ENCODE measurements around the gene IMPA2. TPM values are rescaled to one million over a fixed set of nuclear protein-coding genes. Genes with fewer than 3 reads are reported as not detected.

The IMPA2 gene
- total and polyA plus RNA-seq, 2 donors: 9.1 to 19.5 TPM

GRCh38 chr18:12008181-12008767 is 27.0 kb downstream of the IMPA2 start:
- Histone ChIP-seq H3K9me3 (ENCODE audit: control insufficient read depth in 2 of 2, insufficient read depth in 1 of 2, low read length in 1 of 2) (no peaks in the 10 kb centered on the region), H3K36me3 (ENCODE audit: control insufficient read depth in 2 of 2, insufficient read depth in 2 of 2, low read length in 1 of 2) (no peaks in the 10 kb centered on the region), H3K27me3 (ENCODE audit: control insufficient read depth in 2 of 2, insufficient read depth in 1 of 2, low read length in 1 of 2) (no peaks in the 10 kb centered on the region), H3K4me3 (ENCODE audit: low read length in 2 of 2) (no peak overlapping the region), H3K4me1 (ENCODE audit: control insufficient read depth in 2 of 2, insufficient read depth in 2 of 2, low read length in 2 of 2) (no peaks in the 10 kb centered on the region), H3K27ac (ENCODE audit: low read depth in 1 of 2, low read length in 1 of 2) (no peak overlapping the region)
- 95% methylated on average over 13 of the region's 13 CpGs for WGBS
- no peak for DNase-seq (ENCODE audit: low read depth in 6 of 9, low spot score in 9 of 9)

DNA sequence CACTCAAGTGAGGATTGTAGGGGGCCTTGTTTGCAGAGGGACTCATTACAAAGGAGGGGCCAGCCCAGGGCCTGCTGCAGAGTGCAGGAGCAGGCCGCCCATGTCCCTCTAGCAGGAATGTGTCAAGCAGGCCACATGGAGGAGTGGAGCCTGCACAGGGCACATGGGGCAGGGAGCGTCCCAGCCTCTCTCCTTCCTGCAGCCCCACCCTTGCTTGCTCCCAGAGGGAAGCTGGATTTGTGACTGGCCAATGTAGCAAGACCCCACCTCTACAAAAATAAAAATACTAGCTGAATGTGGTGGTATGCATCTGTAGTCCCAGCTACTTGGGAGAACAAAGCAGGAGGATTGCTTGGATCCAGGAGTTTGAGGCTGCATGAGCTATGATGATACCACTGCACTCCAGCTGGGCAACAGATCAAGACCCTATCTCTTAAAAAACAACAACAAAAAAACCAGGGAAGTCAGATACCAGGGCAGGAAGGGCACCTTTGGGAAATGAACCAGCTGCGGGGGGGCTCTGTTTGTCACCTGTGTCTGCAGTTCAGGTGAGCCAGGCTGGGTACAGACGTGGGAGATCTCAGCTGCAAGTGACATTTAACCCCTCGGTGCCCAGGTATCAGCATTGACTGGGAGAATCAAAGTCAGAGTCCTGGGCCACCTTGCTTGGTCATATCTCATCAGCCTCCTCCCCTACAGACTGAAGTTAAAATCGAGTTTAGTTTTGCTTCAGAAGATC is 27.7 kb downstream of the IMPA2 start:
- WGBS: 92% methylated on average over 6 of the region's 6 CpGs
- Histone ChIP-seq H3K4me3 (ENCODE audit: low read length in 2 of 2) (no peak overlapping the region), H3K4me1 (ENCODE audit: control insufficient read depth in 2 of 2, insufficient read depth in 2 of 2, low read length in 2 of 2) (no peaks in the 10 kb centered on the region), H3K36me3 (ENCODE audit: control insufficient read depth in 2 of 2, insufficient read depth in 2 of 2, low read length in 1 of 2) (no peaks in the 10 kb centered on the region), H3K27ac (ENCODE audit: low read depth in 1 of 2, low read length in 1 of 2) (no peak overlapping the region), H3K9me3 (ENCODE audit: control insufficient read depth in 2 of 2, insufficient read depth in 1 of 2, low read length in 1 of 2) (no peaks in the 10 kb centered on the region), H3K27me3 (ENCODE audit: control insufficient read depth in 2 of 2, insufficient read depth in 1 of 2, low read length in 1 of 2) (no peaks in the 10 kb centered on the region)
- DNase-seq (ENCODE audit: low read depth in 6 of 9, low spot score in 9 of 9): no peak

GRCh38 chr18:12009581-12010140 is 28.4 kb downstream of the IMPA2 start:
- peaks cover 0 to 5% of the 10 kb centered on the region in 2 donors for H3K36me3 ChIP-seq (ENCODE audit: control insufficient read depth in 2 of 2, insufficient read depth in 2 of 2, low read length in 1 of 2)
- H3K4me1 ChIP-seq (ENCODE audit: control insufficient read depth in 2 of 2, insufficient read depth in 2 of 2, low read length in 2 of 2): no peaks in the 10 kb centered on the region
- H3K27ac ChIP-seq (ENCODE audit: low read depth in 1 of 2, low read length in 1 of 2): no peak overlapping the region
- no peaks in the 10 kb centered on the region for H3K9me3 ChIP-seq (ENCODE audit: control insufficient read depth in 2 of 2, insufficient read depth in 1 of 2, low read length in 1 of 2)
- 97% methylated on average over 12 of the region's 12 CpGs for WGBS
- no peak overlapping the region for H3K4me3 ChIP-seq (ENCODE audit: low read length in 2 of 2)
- no peaks in the 10 kb centered on the region for H3K27me3 ChIP-seq (ENCODE audit: control insufficient read depth in 2 of 2, insufficient read depth in 1 of 2, low read length in 1 of 2)
- no peak for DNase-seq (ENCODE audit: low read depth in 6 of 9, low spot score in 9 of 9)

- 93% methylated on average over 14 of the region's 14 CpGs for WGBS
- peaks cover 0 to 5% of the 10 kb centered on the region in 2 donors for H3K36me3 ChIP-seq (ENCODE audit: control insufficient read depth in 2 of 2, insufficient read depth in 2 of 2, low read length in 1 of 2)
Observed at GRCh38 chr18:12010187-12010802, 29.0 kb downstream of the IMPA2 start.

DNA sequence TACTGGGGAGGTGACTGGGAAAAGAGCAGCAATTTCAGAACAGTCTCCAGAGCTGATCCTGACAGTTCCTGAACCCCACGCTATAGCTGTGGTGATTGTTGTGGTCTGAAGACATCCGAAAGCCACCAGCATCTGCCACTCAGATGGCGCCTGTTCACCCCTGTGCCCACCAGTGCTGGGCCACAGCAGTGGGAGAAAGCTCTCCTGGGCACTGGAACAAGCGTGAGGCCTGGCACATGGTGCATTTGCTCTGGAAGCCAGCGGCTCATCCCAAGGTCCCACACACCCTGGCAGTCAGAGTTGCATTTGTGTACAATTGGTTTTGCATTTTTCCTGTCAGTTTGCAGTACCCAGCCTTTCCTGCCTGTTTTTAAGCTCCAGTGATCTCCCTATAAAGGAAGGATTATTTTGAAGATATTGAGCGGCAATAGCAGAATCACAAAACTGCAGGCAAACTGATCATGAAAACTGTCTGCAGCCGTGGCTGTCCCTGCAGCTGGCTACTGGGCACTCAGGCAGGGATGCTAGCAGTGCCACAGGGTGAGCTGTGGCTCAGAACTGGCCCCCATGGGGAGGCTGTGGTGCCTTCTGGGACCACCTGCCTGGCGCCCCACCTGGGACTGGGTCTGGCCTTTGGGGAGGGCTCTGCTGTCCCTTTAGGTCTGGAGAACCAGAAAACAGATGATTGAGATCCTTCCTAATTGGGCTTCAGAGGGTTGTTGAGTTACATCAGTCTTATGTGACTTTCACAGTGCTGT is 30.1 kb downstream of the IMPA2 start:
- no peaks in the 10 kb centered on the region for H3K9me3 ChIP-seq (ENCODE audit: control insufficient read depth in 2 of 2, insufficient read depth in 1 of 2, low read length in 1 of 2)
- no peak for DNase-seq (ENCODE audit: low read depth in 6 of 9, low spot score in 9 of 9)
- H3K4me3 ChIP-seq (ENCODE audit: low read length in 2 of 2): no peak overlapping the region
- WGBS: 98% methylated on average over 8 of the region's 8 CpGs
- no peaks in the 10 kb centered on the region for H3K27me3 ChIP-seq (ENCODE audit: control insufficient read depth in 2 of 2, insufficient read depth in 1 of 2, low read length in 1 of 2)
- H3K27ac ChIP-seq (ENCODE audit: low read depth in 1 of 2, low read length in 1 of 2): no peak overlapping the region
- no peaks in the 10 kb centered on the region for H3K4me1 ChIP-seq (ENCODE audit: control insufficient read depth in 2 of 2, insufficient read depth in 2 of 2, low read length in 2 of 2)
- H3K36me3 ChIP-seq (ENCODE audit: control insufficient read depth in 2 of 2, insufficient read depth in 2 of 2, low read length in 1 of 2): peaks cover 0 to 5% of the 10 kb centered on the region in 2 donors

More at GRCh38 chr18:12010187-12010802, 29.0 kb downstream of the IMPA2 start:
- H3K4me1 ChIP-seq (ENCODE audit: control insufficient read depth in 2 of 2, insufficient read depth in 2 of 2, low read length in 2 of 2): no peaks in the 10 kb centered on the region
- H3K4me3 ChIP-seq (ENCODE audit: low read length in 2 of 2): no peak overlapping the region
- DNase-seq (ENCODE audit: low read depth in 6 of 9, low spot score in 9 of 9): no peak
- no peaks in the 10 kb centered on the region for H3K27me3 ChIP-seq (ENCODE audit: control insufficient read depth in 2 of 2, insufficient read depth in 1 of 2, low read length in 1 of 2)
- no peaks in the 10 kb centered on the region for H3K9me3 ChIP-seq (ENCODE audit: control insufficient read depth in 2 of 2, insufficient read depth in 1 of 2, low read length in 1 of 2)
- H3K27ac ChIP-seq (ENCODE audit: low read depth in 1 of 2, low read length in 1 of 2): no peak overlapping the region

DNA sequence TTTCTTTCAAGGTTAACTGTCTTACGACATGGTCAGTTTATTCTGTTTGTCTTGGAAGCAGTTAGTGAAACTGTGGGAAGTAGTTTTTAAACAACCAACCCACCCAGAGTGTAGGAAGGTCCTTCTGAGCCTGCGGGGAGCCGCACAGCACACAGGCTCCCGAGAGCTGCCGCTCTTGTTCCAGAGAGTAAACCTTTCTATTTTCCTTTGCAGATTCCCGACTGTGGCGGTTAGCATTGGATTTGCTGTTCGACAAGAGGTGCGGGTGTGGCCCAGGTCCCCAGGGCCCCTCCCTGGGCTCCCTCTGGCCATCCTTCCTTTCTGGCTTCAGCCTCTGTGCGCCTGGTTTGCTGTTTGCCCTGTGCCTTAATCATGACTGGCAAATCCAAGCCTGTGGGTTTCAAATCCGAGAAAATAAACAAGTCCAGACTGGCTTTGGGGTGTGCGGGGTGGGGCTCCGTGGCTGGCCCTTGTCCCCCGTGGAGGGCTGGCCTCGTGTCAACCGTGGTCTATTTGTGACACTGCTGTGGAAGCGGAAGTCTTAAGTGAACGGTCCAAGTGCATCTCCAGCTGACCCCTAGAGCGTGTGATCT is 30.7 kb downstream of the IMPA2 start:
- Histone ChIP-seq H3K4me3 (ENCODE audit: low read length in 2 of 2) (no peak overlapping the region), H3K27ac (ENCODE audit: low read depth in 1 of 2, low read length in 1 of 2) (no peak overlapping the region), H3K4me1 (ENCODE audit: control insufficient read depth in 2 of 2, insufficient read depth in 2 of 2, low read length in 2 of 2) (no peaks in the 10 kb centered on the region), H3K9me3 (ENCODE audit: control insufficient read depth in 2 of 2, insufficient read depth in 1 of 2, low read length in 1 of 2) (no peaks in the 10 kb centered on the region), H3K27me3 (ENCODE audit: control insufficient read depth in 2 of 2, insufficient read depth in 1 of 2, low read length in 1 of 2) (no peaks in the 10 kb centered on the region), H3K36me3 (ENCODE audit: control insufficient read depth in 2 of 2, insufficient read depth in 2 of 2, low read length in 1 of 2) (peaks cover 0 to 5% of the 10 kb centered on the region in 2 donors)
- DNase-seq (ENCODE audit: low read depth in 6 of 9, low spot score in 9 of 9): no peak
- 97% methylated on average over 19 of the region's 19 CpGs for WGBS

- Histone ChIP-seq H3K4me3 (ENCODE audit: low read length in 2 of 2) (no peak overlapping the region), H3K27ac (ENCODE audit: low read depth in 1 of 2, low read length in 1 of 2) (no peak overlapping the region), H3K4me1 (ENCODE audit: control insufficient read depth in 2 of 2, insufficient read depth in 2 of 2, low read length in 2 of 2) (no peaks in the 10 kb centered on the region), H3K36me3 (ENCODE audit: control insufficient read depth in 2 of 2, insufficient read depth in 2 of 2, low read length in 1 of 2) (peaks cover 0 to 5% of the 10 kb centered on the region in 2 donors), H3K27me3 (ENCODE audit: control insufficient read depth in 2 of 2, insufficient read depth in 1 of 2, low read length in 1 of 2) (no peaks in the 10 kb centered on the region), H3K9me3 (ENCODE audit: control insufficient read depth in 2 of 2, insufficient read depth in 1 of 2, low read length in 1 of 2) (no peaks in the 10 kb centered on the region)
- no peak for DNase-seq (ENCODE audit: low read depth in 6 of 9, low spot score in 9 of 9)
- 63% methylated on average over 3 of the region's 3 CpGs for WGBS
Observed at GRCh38 chr18:12012697-12013096, 31.4 kb downstream of the IMPA2 start.

DNA sequence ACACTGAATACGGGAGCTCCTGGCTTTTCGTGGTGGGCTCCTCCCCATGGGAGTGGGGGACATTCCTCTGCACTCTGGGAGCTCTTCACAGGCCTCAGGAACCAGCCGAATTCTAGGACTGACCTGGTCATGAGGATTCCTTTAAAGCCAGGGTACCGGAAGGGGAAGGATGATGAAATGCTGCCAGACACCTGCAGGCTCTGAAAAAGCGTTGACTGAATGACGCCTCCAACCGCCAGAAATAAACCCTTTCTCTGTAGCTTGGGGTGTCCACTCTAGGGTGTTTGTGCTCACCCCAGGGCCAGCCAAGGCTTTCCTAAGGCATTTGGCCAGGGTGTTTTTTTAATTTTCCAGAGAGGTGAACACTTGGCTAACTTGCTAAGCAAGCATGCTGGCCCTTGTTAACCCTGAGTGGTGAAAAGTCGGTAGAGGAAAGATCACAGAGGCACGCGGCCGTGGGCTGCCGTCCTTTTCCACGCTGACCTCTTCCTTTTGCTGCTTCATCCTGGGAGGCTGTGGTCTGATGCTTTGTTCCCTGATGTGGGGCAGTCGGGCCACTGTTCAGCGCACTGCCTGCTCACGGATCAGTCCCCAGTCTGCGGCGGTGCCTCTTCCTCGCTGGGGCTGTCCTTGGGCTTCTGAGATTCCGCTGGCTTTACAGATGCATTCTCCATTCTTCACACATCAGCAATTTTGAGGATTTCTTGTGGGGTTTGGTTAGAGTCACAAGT is 32.0 kb downstream of the IMPA2 start:
- Histone ChIP-seq H3K4me3 (ENCODE audit: low read length in 2 of 2) (no peak overlapping the region), H3K27me3 (ENCODE audit: control insufficient read depth in 2 of 2, insufficient read depth in 1 of 2, low read length in 1 of 2) (no peaks in the 10 kb centered on the region), H3K9me3 (ENCODE audit: control insufficient read depth in 2 of 2, insufficient read depth in 1 of 2, low read length in 1 of 2) (no peaks in the 10 kb centered on the region), H3K27ac (ENCODE audit: low read depth in 1 of 2, low read length in 1 of 2) (no peak overlapping the region), H3K4me1 (ENCODE audit: control insufficient read depth in 2 of 2, insufficient read depth in 2 of 2, low read length in 2 of 2) (no peaks in the 10 kb centered on the region), H3K36me3 (ENCODE audit: control insufficient read depth in 2 of 2, insufficient read depth in 2 of 2, low read length in 1 of 2) (peaks cover 0 to 5% of the 10 kb centered on the region in 2 donors)
- DNase-seq (ENCODE audit: low read depth in 6 of 9, low spot score in 9 of 9): no peak
- WGBS: 97% methylated on average over 20 of the region's 20 CpGs

Data from thymus (tissue), 11 donors.